H7 (cell line): ENCODE data around the gene PGD. TPM values are rescaled to one million over a fixed set of nuclear protein-coding genes. Genes with fewer than 3 reads are reported as not detected.
A peak's percentile ranks its signal among the peaks of the same experiment; 100 is the strongest.
"Not testable (repeated sequence)": the region's sequence is repeated elsewhere in the genome, so short reads cannot be mapped to it uniquely, and the experiment has no call there.

Source experiments
- DNase-seq: peaks from one replicate; pipeline ENCODE4 v3.0.0; 2012
- H3K27me3 ChIP-seq: 2 replicates; pipeline ENCODE4 v1.6.0; 2011; ENCODE audit warnings: mild to moderate bottlenecking, low read length; ENCODE audit not compliant: control insufficient read depth, insufficient read depth
- H3K36me3 ChIP-seq: replicated peaks from 2 replicates; pipeline ENCODE4 v1.5.1; 2011; ENCODE audit warnings: low read length; ENCODE audit not compliant: control insufficient read depth, insufficient read depth
- H3K4me3 ChIP-seq: 2 replicates; pipeline ENCODE4 v1.5.1; 2011; ENCODE audit warnings: low read depth, mild to moderate bottlenecking, control low read depth, low read length, moderate library complexity; ENCODE audit not compliant: insufficient read depth
- total RNA-seq: library from RNA; depleted of rRNA; stranded (reverse); fragments of >200 nt; shearing (Covaris generic); gene quantifications from 2 replicates; pipeline ENCODE4 v1.2.3, GENCODE V29; 2014; rRNA removed

The PGD gene
- total RNA-seq: 185 and 201 TPM in 2 replicates

DNA sequence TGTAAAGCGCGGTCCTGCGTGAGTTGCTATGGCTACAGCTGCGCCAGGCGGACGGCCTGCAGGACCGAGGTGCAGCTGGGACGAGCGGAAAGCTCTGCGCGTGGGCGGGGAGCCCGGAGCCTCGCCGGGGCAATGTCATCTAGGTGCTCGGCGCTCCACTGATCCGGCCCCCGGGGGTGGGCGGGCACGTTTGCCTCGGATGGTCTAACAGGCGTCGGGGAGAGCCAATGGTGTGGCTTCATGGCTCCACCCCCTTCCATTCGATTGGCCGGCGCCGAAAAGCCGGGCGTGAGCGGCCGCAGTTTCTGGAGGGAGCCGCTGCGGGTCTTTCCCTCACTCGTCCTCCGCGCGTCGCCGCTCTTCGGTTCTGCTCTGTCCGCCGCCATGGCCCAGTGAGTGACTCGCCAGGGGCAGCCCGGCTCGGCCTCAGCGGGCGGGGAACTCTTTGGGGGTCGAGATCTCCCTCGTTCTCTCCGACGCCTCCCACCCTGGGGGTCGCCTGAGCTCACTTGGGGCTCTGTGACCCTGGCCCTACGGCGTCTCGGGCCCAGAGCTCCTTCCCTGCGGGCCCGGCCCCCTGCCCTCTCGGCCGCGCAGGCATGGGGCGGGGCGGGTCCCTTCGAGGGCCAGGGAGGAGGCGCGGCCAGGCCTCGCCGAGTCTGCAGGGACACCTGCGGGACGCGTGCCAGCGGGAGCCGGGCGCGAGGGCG, at the start of gene PGD:
TSS of gene PGD (plus strand) at position 331 of the 710 bp plus-strand sequence. CDS start at position 385, 54 bp downstream.
- peak; percentile 100 for DNase-seq
- H3K36me3 ChIP-seq: peaks cover 18% of the 10 kb centered on the region
- no peaks in the 10 kb centered on the region for H3K27me3 ChIP-seq
- H3K4me3 ChIP-seq: peak within 1 kb of the TSS; percentile 99

DNA sequence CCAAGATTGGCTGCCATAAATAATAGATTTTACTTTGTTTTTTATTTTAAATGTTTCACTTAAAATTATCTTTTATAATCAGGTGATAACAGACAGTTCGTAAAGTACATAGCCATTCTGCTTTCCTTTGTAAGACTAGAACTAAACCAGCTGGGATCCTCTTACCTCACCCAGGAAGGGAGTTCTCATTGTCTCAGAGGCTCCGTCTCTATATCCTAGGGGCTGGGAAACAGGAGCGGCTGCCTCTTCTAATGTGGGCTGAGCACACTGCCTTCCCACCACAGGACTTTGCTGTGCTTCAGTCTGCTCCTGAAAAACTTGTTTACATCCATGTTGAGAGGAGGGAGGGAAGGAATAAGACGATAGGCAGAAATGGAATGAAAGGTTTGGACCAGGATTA, 45.6 kb upstream of the PGD start:
- no peaks in the 10 kb centered on the region for H3K27me3 ChIP-seq
- peaks cover 2% of the 10 kb centered on the region; the same call in 1 of the 2 replicates for H3K36me3 ChIP-seq
- DNase-seq: peak; percentile 71
- no peak overlapping the region for H3K4me3 ChIP-seq

DNA sequence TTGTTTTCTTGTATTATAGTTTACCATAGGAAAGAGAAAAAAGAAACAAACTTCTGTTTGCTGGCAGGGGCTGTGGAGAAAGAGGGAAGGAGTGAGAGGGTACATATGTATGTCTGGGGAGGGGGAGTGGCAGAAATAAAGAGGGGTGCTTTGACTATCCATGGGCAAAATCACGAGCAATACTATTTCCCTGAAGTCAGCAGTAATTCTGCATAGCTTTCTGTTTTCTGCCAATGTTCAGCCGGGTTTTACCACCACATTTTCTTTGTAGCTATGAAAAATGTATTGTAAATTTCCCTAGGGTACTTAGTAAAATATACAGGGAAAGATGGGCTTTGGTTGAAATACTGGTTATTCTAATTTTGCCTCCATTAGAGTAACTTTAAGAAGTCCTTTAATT, 45.2 kb upstream of the PGD start:
- H3K36me3 ChIP-seq: peaks cover 2% of the 10 kb centered on the region; the same call in 1 of the 2 replicates
- no peak for DNase-seq
- no peak overlapping the region for H3K4me3 ChIP-seq

DNA sequence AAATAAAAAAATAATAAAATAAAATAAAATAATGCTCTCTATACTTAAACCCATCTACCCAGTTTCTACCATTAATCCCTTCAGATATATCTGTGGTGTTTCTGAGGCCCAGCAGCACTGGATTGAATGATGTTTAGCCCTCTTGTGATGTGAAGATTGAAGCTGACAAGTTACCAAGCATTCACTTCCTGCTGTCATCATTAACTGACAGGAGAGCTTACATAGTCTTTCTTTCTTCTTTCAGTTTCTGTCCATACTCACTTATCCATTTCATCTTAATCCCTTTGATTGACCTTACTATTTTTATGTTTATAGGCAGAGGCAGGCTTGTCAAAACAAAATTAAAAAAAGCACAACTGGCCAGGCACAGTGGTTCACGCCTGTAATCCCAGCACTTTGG, 38.8 kb upstream of the PGD start:
- DNase-seq: no peak
- no peak overlapping the region for H3K4me3 ChIP-seq
- peaks cover 12% of the 10 kb centered on the region for H3K36me3 ChIP-seq
- no peaks in the 10 kb centered on the region for H3K27me3 ChIP-seq

More for the DNA sequence above, 45.2 kb upstream of the PGD start:
- H3K27me3 ChIP-seq: no peaks in the 10 kb centered on the region

DNA sequence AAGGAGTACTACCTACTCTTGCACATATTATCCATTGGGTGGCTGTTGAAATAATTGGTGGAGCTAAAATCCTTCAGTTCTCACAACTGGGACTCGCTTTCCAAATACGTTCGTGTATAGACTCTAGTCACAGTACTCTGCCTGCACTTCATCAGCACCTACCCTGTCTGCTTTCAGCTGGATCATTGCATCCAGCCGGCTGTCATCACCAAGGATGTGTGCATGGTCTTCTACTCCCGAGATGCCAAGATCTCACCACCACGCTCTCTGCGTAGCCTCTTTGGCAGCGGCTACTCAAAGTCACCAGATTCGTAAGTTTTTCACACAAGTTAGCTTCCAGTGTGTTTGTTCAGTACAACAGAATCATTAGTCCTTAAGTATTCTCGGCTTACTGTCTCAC, 37.3 kb upstream of the PGD start:
- DNase-seq: no peak
- no peak overlapping the region for H3K4me3 ChIP-seq
- H3K27me3 ChIP-seq: no peaks in the 10 kb centered on the region
- H3K36me3 ChIP-seq: peaks cover 18% of the 10 kb centered on the region

DNA sequence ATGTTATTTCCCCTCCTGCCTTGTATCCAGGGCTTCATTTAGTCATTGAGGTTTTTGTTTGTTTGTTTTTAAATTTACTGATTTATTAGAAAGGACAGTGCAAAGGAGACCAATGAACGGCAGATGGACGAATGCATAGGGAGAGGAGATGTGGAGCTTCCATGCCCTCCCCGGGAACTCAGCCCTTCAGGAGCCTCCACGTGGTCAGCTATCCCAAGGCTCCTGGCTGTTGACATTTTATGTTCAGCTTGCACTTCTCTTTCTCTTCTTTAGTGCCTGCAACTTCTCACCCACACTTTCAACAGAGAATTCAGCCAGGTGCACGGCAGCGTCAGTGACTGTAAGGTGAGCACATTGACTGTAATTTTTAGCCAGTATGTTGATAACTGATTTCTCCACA, 30.7 kb upstream of the PGD start:
- Histone ChIP-seq H3K36me3 (peaks cover 22% of the 10 kb centered on the region), H3K4me3 (no peak overlapping the region), H3K27me3 (no peaks in the 10 kb centered on the region)
- DNase-seq: no peak

DNA sequence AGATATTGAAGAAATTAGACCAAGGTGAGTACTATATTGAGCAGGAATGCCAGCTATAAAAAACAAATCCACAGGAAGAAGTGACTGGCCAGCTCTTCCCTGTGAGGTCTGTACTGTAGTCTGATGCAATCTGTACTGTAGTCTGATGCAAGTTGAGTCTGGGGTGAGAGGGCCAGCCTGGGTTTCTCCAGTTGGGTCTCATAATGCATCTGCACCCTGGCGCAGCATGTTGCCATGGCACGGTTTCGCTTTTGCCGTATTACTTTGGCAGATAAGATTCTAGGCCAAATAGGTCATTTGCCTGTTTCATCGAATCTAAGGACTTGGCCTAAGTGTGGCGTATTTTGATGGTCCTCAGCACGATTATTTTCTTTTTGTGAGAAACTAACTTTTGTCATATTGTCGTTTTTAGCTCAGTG, 24.4 kb upstream of the PGD start:
- DNase-seq: no peak
- Histone ChIP-seq H3K36me3 (peaks cover 23% of the 10 kb centered on the region), H3K4me3 (no peak overlapping the region), H3K27me3 (no peaks in the 10 kb centered on the region)

DNA sequence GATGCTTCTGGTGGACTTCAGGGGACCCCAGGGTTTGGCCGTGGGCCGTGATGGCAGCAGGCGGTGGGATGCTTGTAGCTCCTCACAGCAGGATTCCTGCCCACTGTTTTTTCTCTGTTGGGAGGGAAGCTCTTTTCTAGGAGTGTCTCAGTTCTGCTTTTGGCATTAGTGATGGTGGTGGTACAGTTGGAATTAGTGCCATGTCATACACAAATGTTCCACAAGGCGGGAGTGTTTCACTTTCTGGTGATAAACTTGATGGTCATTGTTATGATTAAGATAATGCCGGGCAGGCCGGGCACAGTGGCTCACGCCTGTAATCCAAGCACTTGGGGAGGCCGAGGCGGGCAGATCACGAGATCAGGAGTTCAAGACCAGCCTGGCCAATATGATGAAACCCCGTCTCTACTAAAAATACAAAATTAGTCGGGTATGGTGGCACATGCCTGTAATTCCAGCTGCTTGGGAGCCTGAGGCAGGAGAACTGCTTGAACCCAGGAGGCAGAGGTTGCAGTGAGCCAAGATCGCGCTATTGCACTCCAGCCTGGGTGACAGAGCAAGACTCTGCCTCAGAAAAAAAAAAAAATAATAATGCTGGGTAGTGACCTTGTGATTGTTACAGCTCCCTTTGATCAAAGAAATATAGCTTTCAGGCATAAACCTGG, 21.4 kb upstream of the PGD start:
- not testable (repeated sequence) for H3K4me3 ChIP-seq, H3K27me3 ChIP-seq
- DNase-seq: peak; percentile 64
- H3K36me3 ChIP-seq: peaks cover 13% of the 10 kb centered on the region

DNA sequence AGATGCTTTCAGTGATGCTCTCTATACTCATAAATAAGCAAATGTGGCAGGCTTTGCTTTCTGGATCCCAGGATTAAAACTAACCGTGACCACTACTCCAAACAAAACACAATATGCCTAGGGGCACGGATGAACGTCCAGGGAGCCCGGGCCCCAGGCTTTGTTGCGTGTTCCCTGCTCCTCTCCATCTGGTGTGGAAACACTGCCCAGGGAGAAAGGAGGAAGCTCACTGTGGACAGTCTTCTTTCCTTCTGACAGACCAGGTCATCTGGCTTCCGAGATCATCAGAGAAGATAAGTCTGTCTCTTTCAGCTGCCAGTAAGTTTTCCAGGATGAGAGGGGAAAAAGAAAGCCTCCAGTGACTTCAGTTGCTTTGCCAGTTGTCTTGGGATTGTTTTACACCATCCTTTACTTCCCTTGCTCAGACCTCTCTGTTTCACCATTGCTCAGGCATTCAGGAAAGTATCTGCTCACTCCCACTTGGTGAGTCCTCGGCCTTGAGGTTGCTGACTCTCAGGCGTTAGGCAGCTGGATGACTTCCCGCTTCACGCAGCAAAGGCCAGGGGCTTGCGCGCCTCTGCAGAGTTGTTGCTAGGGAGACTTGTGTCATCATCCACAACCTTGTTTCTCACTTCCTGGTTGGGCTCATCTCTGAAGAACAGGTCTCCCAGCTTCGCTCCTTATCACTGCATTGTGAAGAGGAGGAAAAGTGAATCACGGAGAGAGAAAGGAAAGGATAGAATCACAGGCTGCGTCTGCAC, 20.6 kb upstream of the PGD start:
- Histone ChIP-seq H3K27me3 (no peaks in the 10 kb centered on the region), H3K4me3 (no peak overlapping the region), H3K36me3 (peaks cover 13% of the 10 kb centered on the region)
- DNase-seq: no peak

DNA sequence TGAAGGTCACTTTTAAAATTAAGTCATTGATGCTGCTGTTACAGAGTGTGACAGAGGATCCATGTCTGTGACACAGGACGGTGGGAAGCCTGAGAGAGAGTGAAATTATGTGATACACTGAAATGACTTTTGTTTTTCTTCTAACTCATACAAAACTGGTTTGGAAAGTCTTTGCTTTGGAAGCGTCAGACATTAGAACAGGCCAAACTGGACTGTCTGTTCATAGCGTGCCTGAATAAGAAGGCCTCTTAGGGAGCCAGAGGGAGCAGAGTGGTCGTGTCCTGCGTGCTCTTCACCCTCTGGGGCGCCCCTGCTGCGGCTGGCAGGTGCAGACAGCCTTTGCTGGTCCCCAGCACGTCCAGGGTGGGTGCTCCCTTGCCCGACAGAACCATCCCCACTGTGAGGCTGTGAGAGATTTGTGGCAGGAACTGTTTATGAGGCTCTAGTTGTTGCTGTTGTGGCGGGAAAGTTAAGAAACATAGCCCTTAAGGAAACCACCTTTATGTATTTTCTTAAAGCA, 19.7 kb upstream of the PGD start:
- H3K27me3 ChIP-seq: no peaks in the 10 kb centered on the region
- peaks cover 13% of the 10 kb centered on the region for H3K36me3 ChIP-seq
- H3K4me3 ChIP-seq: no peak overlapping the region
- DNase-seq: no peak

DNA sequence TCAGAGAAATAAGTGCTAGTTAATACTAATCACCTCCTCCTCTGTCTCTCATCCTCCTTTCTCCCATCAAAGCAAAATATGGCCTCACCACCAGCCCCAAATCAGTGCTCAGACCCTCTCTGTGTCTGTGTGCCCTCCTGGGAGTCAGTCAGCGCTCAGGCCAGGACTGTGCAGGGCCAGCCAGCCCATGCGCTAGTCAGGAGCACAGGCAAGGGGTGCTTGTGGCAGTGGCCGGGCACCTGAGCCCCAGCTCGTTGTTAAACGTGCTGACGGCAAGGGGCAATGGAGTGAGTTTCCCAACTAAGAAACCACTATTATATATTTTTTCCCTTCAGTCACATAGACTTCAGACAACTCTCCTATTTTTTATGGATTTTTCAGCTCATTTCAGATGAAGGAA, 19.2 kb upstream of the PGD start:
- no peak overlapping the region for H3K4me3 ChIP-seq
- no peak for DNase-seq
- no peaks in the 10 kb centered on the region for H3K27me3 ChIP-seq
- peaks cover 13% of the 10 kb centered on the region for H3K36me3 ChIP-seq

DNA sequence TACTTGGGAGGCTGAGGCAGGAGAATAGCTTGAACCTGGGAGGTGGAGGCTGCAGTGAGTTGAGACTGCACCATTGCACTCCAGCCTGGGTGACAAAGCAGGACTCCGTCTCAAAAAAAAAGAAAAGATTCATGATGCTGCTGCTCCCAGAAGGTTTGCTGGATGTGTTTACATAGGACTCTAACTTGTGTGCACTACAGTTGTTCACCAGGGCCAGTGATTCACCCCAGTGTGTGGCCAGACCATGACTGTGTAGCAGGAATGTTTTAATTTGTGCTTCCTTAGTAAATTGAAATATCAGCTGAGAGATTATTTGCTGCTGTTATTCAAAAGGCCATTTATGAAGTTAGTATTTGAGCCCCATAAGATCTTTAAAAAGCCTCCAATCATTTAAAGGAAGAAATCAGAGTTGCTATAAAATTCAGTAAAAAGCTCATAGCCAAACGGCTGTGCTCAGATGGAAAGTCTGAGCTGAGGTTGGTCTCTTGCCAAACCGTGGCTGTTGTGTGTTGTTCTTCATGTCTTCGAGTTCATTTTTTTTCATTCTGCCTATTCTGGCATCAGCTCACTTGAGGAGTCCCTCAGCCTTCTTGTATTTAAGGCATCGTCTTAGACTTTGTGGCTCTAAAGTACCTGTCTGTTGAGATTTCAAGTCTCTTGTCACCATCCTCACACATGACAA, 18.1 kb upstream of the PGD start:
- DNase-seq: no peak
- no peak overlapping the region for H3K4me3 ChIP-seq
- peaks cover 9% of the 10 kb centered on the region for H3K36me3 ChIP-seq
- H3K27me3 ChIP-seq: no peaks in the 10 kb centered on the region

DNA sequence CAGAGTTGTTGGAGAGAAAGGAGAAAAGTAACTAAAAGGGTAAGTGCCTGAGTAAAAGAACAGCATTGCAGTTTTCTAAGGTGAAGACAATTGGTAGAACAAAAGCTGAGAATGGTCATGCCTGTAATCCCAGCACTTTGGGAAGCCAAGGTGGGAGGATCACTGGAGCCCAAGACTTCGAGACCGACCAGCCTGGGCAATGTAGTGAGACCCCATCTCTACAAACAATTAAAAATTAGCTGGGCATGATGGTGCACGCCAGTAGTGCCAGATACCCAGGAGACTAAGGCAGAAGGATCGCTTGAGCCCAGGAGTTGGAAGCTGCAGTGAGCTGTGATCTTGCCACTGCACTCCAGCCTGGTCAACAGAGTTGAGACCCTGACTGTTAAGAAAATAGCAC, 15.2 kb upstream of the PGD start:
- Histone ChIP-seq H3K36me3 (peaks cover 2% of the 10 kb centered on the region), H3K4me3 (no peak overlapping the region), H3K27me3 (no peaks in the 10 kb centered on the region)
- DNase-seq: no peak

DNA sequence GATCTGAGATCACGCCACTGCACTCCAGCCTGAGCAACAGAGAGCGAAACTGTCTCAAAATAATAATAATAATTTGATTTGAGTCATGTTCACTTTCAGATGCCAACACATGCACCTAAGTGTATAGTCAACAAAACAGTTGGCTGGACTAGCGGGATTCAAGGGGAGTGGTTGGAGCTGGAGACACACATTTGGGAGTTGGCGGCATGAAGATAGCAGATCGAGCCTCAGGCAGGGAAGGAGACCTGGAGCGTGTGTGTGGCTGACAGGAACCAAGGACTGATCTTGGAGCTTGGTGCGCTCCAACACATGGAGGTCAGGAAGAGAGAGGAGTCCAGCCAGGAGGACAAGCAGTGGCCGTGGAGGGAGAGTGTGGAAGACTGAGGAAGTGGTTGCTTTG, 14.6 kb upstream of the PGD start:
- Histone ChIP-seq H3K36me3 (peaks cover 2% of the 10 kb centered on the region), H3K27me3 (no peaks in the 10 kb centered on the region), H3K4me3 (no peak overlapping the region)
- DNase-seq: no peak
